Tibial nerve (tissue), 4 donors: ENCODE results near the gene COPE.
"Not testable (repeated sequence)": the region's sequence is repeated elsewhere in the genome, so short reads cannot be mapped to it uniquely, and the experiment has no call there.

Source experiments
- EP300 ChIP-seq, 2 donors: sonication (generic); formaldehyde crosslinking; IDR thresholded peaks; one replicate each; pipeline ENCODE4 v1.6.1; 2017; ENCODE audit warnings: antibody characterized with exemption in 2 of 2, mild to moderate bottlenecking in 1 of 2
- POLR2A ChIP-seq, 2 donors: fragments of 450-650 bp; IDR thresholded peaks; one replicate each; pipeline ENCODE4 v1.6.1; 2017; ENCODE audit warnings: antibody characterized with exemption in 2 of 2, mild to moderate bottlenecking in 2 of 2, moderate library complexity in 2 of 2
- TF ChIP-seq, protein P1 (sequence below), 5 experiments: fragments of 200-600 bp in 3 of 5; fragments of 450-650 bp in 2 of 5; sonication (generic) in 3 of 5; IDR thresholded peaks; one replicate each; pipeline ENCODE4 v1.5.1; 2016 to 2019; ENCODE audit warnings: antibody characterized with exemption in 5 of 5, mild to moderate bottlenecking in 3 of 5, moderate library complexity in 2 of 5

DNA sequence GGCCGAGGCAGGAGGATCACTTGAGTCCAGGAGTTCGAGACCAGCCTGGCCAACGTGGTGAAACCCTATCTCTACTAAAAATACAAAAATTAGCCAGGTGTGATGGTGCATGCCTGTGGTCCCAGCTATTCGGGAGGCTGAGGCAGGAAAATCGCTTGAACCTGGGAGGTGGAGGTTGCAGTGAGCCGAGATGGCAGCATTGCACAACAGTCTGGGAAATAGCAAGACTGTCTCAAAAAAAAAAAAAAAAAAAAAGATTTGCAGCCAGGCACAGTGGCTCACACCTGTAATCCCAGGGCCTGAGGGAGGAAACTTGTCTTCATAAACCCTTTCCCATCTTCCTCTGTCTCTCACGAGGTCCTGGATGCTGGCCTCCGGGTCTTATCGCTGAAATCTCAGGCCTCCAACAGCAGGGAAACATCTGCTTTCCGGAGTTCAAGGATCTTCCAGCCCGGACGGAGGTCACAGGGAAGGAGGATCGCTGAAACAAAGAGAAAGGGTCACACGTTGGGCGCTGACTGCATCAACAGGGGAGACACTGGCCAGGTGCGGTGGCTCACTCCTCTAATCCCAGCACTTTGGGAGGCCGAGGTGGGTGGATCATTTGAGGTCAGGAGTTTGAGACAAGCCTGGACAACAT lies 33.3 kb upstream of the COPE start:
- TF ChIP-seq EP300, POLR2A (IDR thresholded peaks at IDR 0.05): not testable (repeated sequence)
- TF ChIP-seq, protein P1, sequence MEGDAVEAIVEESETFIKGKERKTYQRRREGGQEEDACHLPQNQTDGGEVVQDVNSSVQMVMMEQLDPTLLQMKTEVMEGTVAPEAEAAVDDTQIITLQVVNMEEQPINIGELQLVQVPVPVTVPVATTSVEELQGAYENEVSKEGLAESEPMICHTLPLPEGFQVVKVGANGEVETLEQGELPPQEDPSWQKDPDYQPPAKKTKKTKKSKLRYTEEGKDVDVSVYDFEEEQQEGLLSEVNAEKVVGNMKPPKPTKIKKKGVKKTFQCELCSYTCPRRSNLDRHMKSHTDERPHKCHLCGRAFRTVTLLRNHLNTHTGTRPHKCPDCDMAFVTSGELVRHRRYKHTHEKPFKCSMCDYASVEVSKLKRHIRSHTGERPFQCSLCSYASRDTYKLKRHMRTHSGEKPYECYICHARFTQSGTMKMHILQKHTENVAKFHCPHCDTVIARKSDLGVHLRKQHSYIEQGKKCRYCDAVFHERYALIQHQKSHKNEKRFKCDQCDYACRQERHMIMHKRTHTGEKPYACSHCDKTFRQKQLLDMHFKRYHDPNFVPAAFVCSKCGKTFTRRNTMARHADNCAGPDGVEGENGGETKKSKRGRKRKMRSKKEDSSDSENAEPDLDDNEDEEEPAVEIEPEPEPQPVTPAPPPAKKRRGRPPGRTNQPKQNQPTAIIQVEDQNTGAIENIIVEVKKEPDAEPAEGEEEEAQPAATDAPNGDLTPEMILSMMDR (IDR thresholded peaks at IDR 0.05), result not testable (repeated sequence)
